BJ (cell line): ENCODE measurements around the gene ANKRD11. TPM values are rescaled to one million over a fixed set of nuclear protein-coding genes. Genes with fewer than 3 reads are reported as not detected.

Experiments used
- CTCF ChIA-PET: fragments of 350-600 bp; formaldehyde crosslinking; extraction: SDS; loops from one replicate; lab custom pipeline; 2021; ENCODE audit warnings: antibody characterized with exemption, inconsistent platforms; lab: Yijun Ruan, JAX
- POLR2A ChIA-PET: fragments of 300-600 bp; sonication (Branson Sonifier 250); formaldehyde crosslinking; extraction: SDS; loops from one replicate; lab custom pipeline; 2021; ENCODE audit warnings: antibody characterized with exemption; lab: Charles Lee
- DNase-seq: peaks from one replicate; pipeline ENCODE4 v3.0.0-alpha.2; 2011; ENCODE audit warnings: low read depth
- H3K27me3 ChIP-seq: 2 replicates; pipeline ENCODE4 v1.6.0; 2011; ENCODE audit warnings: low read length; ENCODE audit not compliant: control insufficient read depth, insufficient read depth
- H3K36me3 ChIP-seq: 2 replicates; pipeline ENCODE4 v1.5.1; 2011; ENCODE audit warnings: low read length; ENCODE audit not compliant: control insufficient read depth, insufficient read depth
- H3K4me3 ChIP-seq: 2 replicates; pipeline ENCODE4 v1.5.1; 2011; ENCODE audit warnings: low read depth, mild to moderate bottlenecking, control low read depth, low read length
- polyA plus RNA-seq: library from polyadenylated mRNA; depleted of rRNA; stranded (reverse); fragments of >200 nt; gene quantifications from 2 replicates; pipeline ENCODE4 v1.2.3, GENCODE V29; 2011
- TF ChIP-seq, protein P1 (sequence below): IDR thresholded peaks from 2 replicates; pipeline ENCODE4 v1.5.1; 2011; ENCODE audit warnings: low read depth, mild to moderate bottlenecking, control low read depth, inconsistent platforms, low read length, moderate library complexity; ENCODE audit not compliant: insufficient read depth

The ANKRD11 gene
- polyA plus RNA-seq, 1 experiment, result 61.8 TPM

DNA sequence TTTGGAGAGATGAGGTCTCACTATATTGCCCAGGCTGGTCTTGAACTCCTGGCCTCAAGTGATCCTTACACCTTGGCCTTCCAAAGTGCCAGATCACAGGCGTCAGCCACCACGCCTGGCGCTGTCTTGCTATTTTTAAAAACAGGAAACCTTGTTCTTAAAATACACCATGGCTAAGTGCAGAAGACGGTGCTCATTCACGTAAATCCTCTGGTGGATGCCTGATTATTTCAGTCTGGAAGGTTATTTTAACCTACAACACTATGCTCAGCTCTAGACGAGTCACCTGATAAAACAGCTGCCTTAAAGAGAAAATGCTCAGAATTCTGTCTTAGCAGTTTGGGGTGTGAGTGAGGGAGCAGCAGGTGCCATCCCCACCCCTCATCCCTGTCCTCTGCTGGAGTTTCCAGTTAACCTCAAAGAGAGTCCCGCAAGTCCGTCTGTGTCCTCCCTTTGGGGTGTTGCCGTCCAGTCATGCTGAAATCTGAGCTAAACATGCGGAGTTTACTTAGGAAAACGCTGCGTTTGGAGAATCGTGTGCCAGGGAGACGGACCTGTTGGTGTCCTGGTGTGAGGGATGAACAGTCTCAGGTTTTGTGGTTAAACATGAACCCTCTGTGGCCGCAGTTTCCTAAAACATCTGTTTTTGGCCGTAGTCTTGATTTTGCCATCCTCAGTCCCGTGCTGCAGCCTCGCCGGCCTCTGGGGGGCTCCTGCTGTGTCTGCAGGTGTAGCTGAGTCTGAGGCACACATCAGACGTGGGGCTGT is 35.0 kb upstream of the ANKRD11 start:
- TF ChIP-seq, protein P1, sequence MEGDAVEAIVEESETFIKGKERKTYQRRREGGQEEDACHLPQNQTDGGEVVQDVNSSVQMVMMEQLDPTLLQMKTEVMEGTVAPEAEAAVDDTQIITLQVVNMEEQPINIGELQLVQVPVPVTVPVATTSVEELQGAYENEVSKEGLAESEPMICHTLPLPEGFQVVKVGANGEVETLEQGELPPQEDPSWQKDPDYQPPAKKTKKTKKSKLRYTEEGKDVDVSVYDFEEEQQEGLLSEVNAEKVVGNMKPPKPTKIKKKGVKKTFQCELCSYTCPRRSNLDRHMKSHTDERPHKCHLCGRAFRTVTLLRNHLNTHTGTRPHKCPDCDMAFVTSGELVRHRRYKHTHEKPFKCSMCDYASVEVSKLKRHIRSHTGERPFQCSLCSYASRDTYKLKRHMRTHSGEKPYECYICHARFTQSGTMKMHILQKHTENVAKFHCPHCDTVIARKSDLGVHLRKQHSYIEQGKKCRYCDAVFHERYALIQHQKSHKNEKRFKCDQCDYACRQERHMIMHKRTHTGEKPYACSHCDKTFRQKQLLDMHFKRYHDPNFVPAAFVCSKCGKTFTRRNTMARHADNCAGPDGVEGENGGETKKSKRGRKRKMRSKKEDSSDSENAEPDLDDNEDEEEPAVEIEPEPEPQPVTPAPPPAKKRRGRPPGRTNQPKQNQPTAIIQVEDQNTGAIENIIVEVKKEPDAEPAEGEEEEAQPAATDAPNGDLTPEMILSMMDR, result no peak
- Histone ChIP-seq H3K36me3 (peaks cover 42% of the 10 kb centered on the region), H3K27me3 (no peaks in the 10 kb centered on the region), H3K4me3 (no peak overlapping the region)
- ChIA-PET POLR2A (no interaction called here), CTCF (no interaction called here)
- no peak for DNase-seq

DNA sequence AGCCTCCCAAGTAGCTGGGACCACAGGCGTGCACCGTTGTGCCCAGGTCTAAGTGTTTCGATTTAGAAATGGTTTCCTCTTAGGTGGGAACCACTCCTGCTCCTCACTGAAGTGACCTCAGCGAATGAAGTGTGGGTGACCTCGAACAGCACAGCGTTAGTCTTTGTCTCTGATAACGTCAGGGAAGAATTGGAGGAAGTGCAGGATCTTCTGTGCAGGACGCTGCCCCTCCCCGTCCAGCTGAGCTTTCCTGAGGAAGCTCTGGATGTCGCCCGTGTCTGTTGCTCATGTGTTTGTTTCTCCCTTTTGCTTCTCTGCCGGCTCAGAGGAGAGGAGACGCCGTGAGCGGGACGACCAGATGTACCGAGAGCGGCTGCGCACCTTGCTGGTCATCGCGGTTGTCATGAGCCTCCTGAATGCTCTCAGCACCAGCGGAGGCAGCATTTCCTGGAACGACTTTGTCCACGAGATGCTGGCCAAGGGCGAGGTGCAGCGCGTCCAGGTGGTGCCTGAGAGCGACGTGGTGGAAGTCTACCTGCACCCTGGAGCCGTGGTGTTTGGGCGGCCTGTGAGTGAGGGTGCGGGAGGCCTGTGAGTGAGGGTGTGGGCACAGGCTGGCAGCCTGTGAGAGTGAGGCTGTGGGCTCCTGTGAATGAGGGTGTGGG is 33.5 kb upstream of the ANKRD11 start:
- DNase-seq, result no peak
- Histone ChIP-seq H3K27me3 (no peaks in the 10 kb centered on the region), H3K4me3 (no peak overlapping the region), H3K36me3 (peaks cover 42% of the 10 kb centered on the region)
- POLR2A ChIA-PET, result no interaction called here
- CTCF ChIA-PET, result interaction anchor here (1.2 kb wide), 1 partner anchor 15 kb away, joined by 3 read pairs; no protein-coding TSS in a partner anchor
- TF ChIP-seq, protein P1, result no peak

DNA sequence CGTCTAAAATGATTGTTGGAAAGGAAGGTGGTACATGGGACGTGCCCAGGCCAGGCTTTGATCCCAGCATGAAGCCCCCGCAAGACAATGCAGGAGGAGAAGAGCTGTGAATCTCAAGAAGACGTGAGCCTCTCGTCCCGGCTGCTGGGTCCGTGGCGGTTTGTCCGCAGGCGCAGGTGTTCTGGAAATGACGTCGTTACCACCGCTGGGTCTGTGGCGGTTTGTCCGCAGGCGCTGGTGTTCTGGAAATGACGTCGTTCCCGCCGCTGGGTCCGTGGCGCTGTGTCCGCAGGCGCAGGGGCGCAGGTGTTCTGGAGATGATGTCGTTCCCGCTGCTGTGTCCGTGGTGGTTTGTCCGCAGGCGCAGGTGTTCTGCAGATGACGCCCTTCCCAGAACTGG is 31.9 kb upstream of the ANKRD11 start:
- TF ChIP-seq, protein P1, result no peak
- ChIA-PET CTCF (no interaction called here), POLR2A (no interaction called here)
- Histone ChIP-seq H3K4me3 (no peak overlapping the region), H3K27me3 (no peaks in the 10 kb centered on the region), H3K36me3 (peaks cover 45% of the 10 kb centered on the region)
- no peak for DNase-seq

DNA sequence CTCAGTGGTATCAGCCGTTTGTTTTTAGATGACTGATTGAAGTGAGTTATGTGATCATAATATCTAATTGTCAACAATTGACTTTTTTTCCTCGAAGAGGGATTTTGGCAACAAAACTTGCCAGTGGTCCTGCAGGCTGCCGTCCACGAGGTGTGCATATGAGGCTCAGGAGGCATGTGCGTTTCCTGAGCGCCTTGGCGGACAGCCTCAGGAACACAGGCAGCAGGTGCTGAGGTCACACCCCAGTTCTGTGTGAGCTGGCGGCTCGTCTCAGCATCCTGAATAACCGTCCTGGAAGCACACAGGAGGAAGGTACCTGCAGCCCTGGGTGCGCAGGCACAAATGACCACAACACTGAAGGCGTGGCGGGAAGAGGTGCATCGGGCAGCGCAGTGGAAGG is 29.5 kb upstream of the ANKRD11 start:
- ChIA-PET CTCF (no interaction called here), POLR2A (no interaction called here)
- TF ChIP-seq, protein P1, result no peak
- no peak for DNase-seq
- Histone ChIP-seq H3K36me3 (peaks cover 35% of the 10 kb centered on the region), H3K27me3 (no peaks in the 10 kb centered on the region), H3K4me3 (no peak overlapping the region)

DNA sequence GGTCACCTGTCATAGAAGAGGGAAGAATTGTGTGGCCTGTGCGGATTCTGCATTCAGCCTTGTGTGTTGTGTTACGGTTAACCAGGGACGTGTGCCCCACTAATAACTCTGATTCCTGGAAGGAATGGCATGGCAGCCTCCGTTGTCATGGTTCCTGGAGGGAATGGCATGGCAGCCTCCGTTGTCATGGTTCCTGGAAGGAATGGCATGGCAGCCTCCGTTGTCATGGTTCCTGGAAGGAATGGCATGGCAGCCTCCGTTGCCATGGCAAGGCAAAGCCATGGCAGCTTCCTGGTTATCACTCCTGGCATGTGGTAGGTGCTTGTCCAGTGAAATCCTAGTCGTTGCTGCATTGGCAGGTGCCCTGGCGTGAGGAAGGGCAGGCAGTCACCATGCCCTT is 26.8 kb upstream of the ANKRD11 start:
- Histone ChIP-seq H3K27me3 (no peaks in the 10 kb centered on the region), H3K4me3 (no peak overlapping the region), H3K36me3 (peaks cover 24% of the 10 kb centered on the region)
- TF ChIP-seq, protein P1, result no peak
- POLR2A ChIA-PET, result no interaction called here
- CTCF ChIA-PET, result interaction anchor here (0.6 kb wide), 1 partner anchor 200 kb away, joined by 3 read pairs; no protein-coding TSS in a partner anchor
- no peak for DNase-seq
